GM12875 (cell line): ENCODE results near the gene RFLNA.

ENCODE experiments used
- H3K4me3 ChIP-seq: one replicate; pipeline ENCODE4 v1.5.1; 2011; ENCODE audit warnings: low read depth, low read length, control low read depth
- CTCF ChIP-seq: IDR thresholded peaks from 2 replicates; pipeline ENCODE4 v1.5.1; 2011; ENCODE audit warnings: low read depth, mild to moderate bottlenecking, control low read depth, inconsistent platforms, low read length, moderate library complexity, borderline replicate concordance; ENCODE audit not compliant: insufficient read depth

Gene RFLNA

GRCh38 chr12:124337622-124338021 is 42.7 kb downstream of the RFLNA start:
- no peak for TF ChIP-seq CTCF
- no peak overlapping the region for H3K4me3 ChIP-seq

GRCh38 chr12:124338448-124338847 is 43.6 kb downstream of the RFLNA start:
- no peak for TF ChIP-seq CTCF
- no peak overlapping the region for H3K4me3 ChIP-seq

- no peak for TF ChIP-seq CTCF
- no peak overlapping the region for H3K4me3 ChIP-seq
Measured at GRCh38 chr12:124338876-124339603, 44.1 kb downstream of the RFLNA start.

GRCh38 chr12:124340080-124340900 is 45.4 kb downstream of the RFLNA start:
- TF ChIP-seq CTCF, result no peak
- H3K4me3 ChIP-seq, result no peak overlapping the region

GRCh38 chr12:124341645-124342069 is 46.8 kb downstream of the RFLNA start:
- TF ChIP-seq CTCF, result no peak
- no peak overlapping the region for H3K4me3 ChIP-seq

GRCh38 chr12:124344022-124344421 is 49.1 kb downstream of the RFLNA start:
- H3K4me3 ChIP-seq, result no peak overlapping the region
- TF ChIP-seq CTCF, result no peak
